ENCODE measurements around the gene HTR2C. TPM values are rescaled to one million over a fixed set of nuclear protein-coding genes. Genes with fewer than 3 reads are reported as not detected.
"Not testable (repeated sequence)": the region's sequence is repeated elsewhere in the genome, so short reads cannot be mapped to it uniquely, and the experiment has no call there.

The HTR2C gene
- total RNA-seq, 1 donor from 2014 or later = not detected

DNA sequence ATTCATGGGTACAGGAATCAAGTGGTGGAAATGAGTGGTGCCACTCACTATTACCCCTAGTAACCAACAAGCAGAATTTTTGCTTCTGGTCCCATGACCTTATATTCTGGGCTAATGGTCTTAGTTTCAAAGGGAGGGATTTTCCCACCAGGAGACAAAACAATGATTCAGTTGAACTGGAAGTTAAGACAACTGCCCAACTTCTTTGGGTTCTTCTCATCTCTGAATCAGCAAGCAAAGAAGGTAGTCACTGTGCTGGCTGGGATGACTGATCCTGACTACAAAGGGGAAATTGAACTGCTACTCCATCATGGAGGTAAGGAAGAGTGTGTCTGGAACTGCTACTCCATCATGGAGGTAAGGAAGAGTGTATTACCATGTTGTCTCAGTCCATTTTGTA lies 346.3 kb downstream of the HTR2C start:
- ATAC-seq = no peak
- no peak for DNase-seq
- intact Hi-C loops (cut with micrococcal nuclease) = no loop called here

GRCh38 chrX:114932550-114932949 lies 348.7 kb downstream of the HTR2C start:
- intact Hi-C loops (cut with micrococcal nuclease) = no loop called here
- no peak for ATAC-seq
- no peak for DNase-seq

DNA sequence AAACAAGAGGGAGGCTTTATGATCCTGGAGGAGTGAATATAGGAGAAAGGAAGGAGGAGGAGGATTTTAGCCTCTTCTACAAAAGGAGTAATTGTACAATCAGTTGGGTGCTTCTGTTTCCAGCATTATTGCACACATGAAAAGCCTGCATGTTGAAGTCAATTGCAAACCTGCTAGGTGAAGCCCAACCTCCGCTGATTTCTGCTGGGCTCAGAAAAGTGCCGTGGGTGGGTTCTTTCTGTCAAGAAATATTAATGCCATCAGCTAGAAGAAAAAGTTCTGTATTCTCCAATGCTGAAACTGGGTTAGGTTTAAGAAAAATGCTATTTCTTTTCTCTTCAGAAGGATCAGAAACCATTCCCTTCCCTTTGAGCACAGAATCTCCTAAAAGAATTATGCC lies 349.4 kb downstream of the HTR2C start:
- DNase-seq; intact Hi-C loops (cut with micrococcal nuclease); ATAC-seq: not testable (repeated sequence)

GRCh38 chrX:114937090-114937489 lies 353.2 kb downstream of the HTR2C start:
- intact Hi-C loops (cut with micrococcal nuclease); DNase-seq; ATAC-seq: not testable (repeated sequence)

- intact Hi-C loops (cut with micrococcal nuclease) = no loop called here
- ATAC-seq = no peak
- no peak for DNase-seq
Measured at GRCh38 chrX:114952696-114953095, 368.8 kb downstream of the HTR2C start.

Small RNA genes within 50 kb of the gene (microRNA-seq; reads per million reads assigned to microRNA genes)
- not detected for gene MIR1264 (ENCODE audit: borderline number of aligned reads)
- gene MIR1298 (ENCODE audit: borderline number of aligned reads) = not detected
- not detected for gene MIR1911 (ENCODE audit: borderline number of aligned reads)
- gene MIR1912 (ENCODE audit: borderline number of aligned reads) = not detected
- not detected for gene MIR448 (ENCODE audit: borderline number of aligned reads)
- not detected for gene MIR764 (ENCODE audit: borderline number of aligned reads)
